Measurements from ENCODE around the gene EIF3J. TPM values are rescaled to one million over a fixed set of nuclear protein-coding genes. Genes with fewer than 3 reads are reported as not detected.
"Not testable (repeated sequence)": the region's sequence is repeated elsewhere in the genome, so short reads cannot be mapped to it uniquely, and the experiment has no call there.

EIF3J gene
- total and polyA plus RNA-seq, 9 donors = 27.0 to 65.3 (median 49.0) TPM

DNA sequence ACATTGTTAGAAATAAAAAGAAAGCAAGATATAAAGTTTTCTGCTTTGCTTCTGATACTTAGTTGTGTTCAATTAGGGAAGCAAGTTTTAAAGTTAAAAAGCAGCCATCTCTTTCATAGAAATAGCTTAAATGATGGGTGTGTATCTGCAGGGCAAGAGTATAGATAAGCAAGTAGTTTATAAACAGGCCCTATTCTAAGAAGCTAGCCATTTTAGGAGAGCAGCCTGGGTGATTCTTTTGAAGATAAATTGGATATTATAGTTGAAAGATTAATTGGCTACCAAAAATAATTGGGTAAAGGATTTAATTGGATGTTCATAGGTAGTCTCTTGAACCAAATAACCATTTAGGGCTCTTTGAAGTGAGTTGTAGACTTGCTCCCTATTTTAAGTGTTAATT, 5.6 kb downstream of the EIF3J start:
- intact Hi-C loops (cut with DNase I) = no loop called here
- Histone ChIP-seq H3K4me3 (no peak overlapping the region), H3K4me1 (ENCODE audit: insufficient read depth) (peaks cover 5% of the 10 kb centered on the region), H3K36me3 (no peaks in the 10 kb centered on the region), H3K9me3 (no peaks in the 10 kb centered on the region), H3K27ac (no peak overlapping the region), H3K27me3 (no peaks in the 10 kb centered on the region)
- TF ChIP-seq, protein P1, sequence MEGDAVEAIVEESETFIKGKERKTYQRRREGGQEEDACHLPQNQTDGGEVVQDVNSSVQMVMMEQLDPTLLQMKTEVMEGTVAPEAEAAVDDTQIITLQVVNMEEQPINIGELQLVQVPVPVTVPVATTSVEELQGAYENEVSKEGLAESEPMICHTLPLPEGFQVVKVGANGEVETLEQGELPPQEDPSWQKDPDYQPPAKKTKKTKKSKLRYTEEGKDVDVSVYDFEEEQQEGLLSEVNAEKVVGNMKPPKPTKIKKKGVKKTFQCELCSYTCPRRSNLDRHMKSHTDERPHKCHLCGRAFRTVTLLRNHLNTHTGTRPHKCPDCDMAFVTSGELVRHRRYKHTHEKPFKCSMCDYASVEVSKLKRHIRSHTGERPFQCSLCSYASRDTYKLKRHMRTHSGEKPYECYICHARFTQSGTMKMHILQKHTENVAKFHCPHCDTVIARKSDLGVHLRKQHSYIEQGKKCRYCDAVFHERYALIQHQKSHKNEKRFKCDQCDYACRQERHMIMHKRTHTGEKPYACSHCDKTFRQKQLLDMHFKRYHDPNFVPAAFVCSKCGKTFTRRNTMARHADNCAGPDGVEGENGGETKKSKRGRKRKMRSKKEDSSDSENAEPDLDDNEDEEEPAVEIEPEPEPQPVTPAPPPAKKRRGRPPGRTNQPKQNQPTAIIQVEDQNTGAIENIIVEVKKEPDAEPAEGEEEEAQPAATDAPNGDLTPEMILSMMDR (IDR thresholded peaks at IDR 0.05) = no peak
- TF ChIP-seq EP300 (IDR thresholded peaks at IDR 0.05) = no peak
- TF ChIP-seq POLR2A (IDR thresholded peaks at IDR 0.05) = no peak
- no peak for DNase-seq

DNA sequence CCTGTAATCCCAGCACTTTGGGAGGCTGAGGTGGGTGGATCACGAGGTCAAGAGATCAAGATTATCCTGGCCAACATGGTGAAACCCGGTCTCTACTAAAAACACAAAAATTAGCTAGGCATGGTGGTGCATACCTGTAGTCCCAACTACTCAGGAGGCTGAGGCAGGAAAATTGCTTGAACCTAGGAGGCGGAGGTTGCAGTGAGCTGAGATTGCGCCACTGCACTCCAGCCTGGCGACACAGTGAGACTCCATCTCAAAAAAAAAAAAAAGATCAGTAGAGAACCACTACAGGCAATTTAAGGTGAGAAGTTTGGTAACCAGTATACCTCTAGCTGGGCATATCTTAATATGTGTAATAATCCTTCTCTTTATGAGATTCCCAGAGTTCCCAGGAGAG, 7.8 kb downstream of the EIF3J start:
- DNase-seq; H3K27ac ChIP-seq; H3K4me1 ChIP-seq (ENCODE audit: insufficient read depth); H3K9me3 ChIP-seq; intact Hi-C loops (cut with DNase I); H3K27me3 ChIP-seq; H3K36me3 ChIP-seq; H3K4me3 ChIP-seq: not testable (repeated sequence)
- WGBS, 3 donors = 92 to 94% (median 94%) methylated on average over 5 of the region's 5 CpGs

DNA sequence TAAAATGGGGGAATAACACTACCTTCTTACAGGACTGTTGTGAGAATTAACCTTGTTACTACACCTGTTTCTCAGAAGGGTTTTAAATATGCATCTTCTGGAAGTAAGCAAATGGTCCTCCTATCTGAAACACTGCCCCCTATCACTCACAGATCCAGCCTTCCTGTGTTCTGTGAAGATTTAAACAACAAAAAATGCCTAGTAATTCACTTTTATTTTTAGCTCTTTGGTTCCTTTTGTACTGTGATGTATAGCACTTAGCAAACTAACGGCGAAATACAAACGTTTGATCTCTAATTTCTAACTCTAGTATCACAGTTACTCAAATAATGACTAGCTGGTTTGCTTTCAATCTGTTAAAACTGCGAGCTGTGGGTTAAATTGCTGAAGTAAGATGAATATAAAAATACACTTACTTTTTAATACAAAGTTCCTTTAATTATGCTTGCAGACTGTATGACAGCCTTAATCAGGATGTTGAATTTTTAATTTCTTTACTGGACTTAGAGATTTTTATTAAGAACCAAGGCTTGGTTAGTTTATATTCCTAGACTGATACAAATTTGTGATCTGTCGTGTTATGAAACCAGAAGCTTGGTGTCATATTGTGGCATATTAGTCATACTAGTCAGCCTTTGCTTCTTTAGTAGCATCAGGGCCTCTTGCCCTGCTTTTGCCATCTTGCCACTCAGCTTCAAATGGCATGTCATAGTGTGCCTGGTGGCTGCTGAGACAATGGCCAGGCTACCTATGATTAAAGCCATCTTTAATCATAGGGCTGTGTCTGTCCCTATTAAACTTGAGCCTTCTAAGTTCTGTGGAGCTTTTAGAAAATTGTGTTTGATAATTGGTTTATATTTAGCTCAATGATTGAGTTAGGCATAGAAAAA, 9.2 kb downstream of the EIF3J start:
- Histone ChIP-seq H3K4me1 (ENCODE audit: insufficient read depth) (peaks cover 3% of the 10 kb centered on the region), H3K4me3 (no peak overlapping the region), H3K9me3 (no peaks in the 10 kb centered on the region), H3K27me3 (no peaks in the 10 kb centered on the region), H3K36me3 (no peaks in the 10 kb centered on the region), H3K27ac (no peak overlapping the region)
- intact Hi-C loops (cut with DNase I) = no loop called here
- TF ChIP-seq, protein P1 (IDR thresholded peaks at IDR 0.05) = no peak
- TF ChIP-seq EP300 (IDR thresholded peaks at IDR 0.05) = no peak
- TF ChIP-seq POLR2A (IDR thresholded peaks at IDR 0.05) = no peak
- no peak for DNase-seq
- 58 to 68% (median 65%) methylated on average over 5 of the region's 5 CpGs for WGBS, 3 donors

DNA sequence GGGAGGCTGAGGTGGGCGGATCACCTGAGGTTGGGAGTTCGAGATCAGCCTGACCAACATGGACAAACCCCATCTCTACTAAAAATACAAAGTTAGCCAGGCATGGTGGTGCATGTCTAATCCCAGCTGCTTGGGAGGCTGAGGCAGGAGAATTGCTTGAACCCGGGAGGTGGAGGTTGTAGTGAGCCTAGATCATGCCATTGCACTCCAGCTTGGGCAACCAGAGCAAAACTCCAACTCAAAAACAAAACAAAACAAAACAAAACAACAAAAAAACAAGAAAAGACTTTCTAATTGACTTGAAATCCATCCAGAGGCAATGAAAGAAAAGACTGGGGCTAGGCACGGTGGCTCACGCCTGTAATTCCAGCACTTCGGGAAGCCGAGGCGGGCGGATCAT, 12.2 kb downstream of the EIF3J start:
- intact Hi-C loops (cut with DNase I); H3K27me3 ChIP-seq; H3K4me3 ChIP-seq; H3K27ac ChIP-seq; H3K4me1 ChIP-seq (ENCODE audit: insufficient read depth); H3K9me3 ChIP-seq; H3K36me3 ChIP-seq; DNase-seq: not testable (repeated sequence)
- WGBS, 3 donors = 95 to 97% (median 95%) methylated on average over 9 of the region's 9 CpGs

DNA sequence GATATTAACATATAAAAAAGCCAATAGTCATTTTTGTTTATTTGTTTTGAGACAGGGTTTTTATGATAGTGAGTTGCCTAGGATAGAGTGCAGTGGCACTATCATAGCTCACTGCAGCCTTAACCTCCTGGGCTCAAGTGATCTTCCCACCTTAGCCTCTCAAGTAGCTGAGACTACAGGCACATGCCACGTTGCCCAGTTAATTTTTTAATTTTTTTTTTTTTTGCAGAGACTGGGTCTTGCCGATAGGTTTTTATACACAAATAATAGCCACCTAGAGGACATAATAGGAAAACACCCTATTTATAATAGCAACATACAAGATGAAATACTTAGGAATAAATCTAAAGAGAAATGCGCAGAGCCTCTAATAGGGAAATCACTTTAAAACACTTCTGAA, 13.3 kb downstream of the EIF3J start:
- 30 to 31% (median 31%) methylated on average over 3 of the region's 3 CpGs for whole genome bisulfite sequencing, 3 donors
- intact Hi-C loops (cut with DNase I) = no loop called here
- no peak for DNase-seq
- no peak overlapping the region for H3K27ac ChIP-seq
- no peaks in the 10 kb centered on the region for H3K9me3 ChIP-seq
- peaks cover 1% of the 10 kb centered on the region for H3K4me1 ChIP-seq (ENCODE audit: insufficient read depth)
- no peaks in the 10 kb centered on the region for H3K36me3 ChIP-seq
- no peaks in the 10 kb centered on the region for H3K27me3 ChIP-seq
- TF ChIP-seq, protein P1 (IDR thresholded peaks at IDR 0.05) = no peak
- no peak for TF ChIP-seq POLR2A (IDR thresholded peaks at IDR 0.05)
- TF ChIP-seq EP300 (IDR thresholded peaks at IDR 0.05) = no peak
- H3K4me3 ChIP-seq = no peak overlapping the region
